ENCODE measurements around the gene INPP5D. TPM values are rescaled to one million over a fixed set of nuclear protein-coding genes. Genes with fewer than 3 reads are reported as not detected.

INPP5D gene
- total RNA-seq, 2 donors from 2014 or later: 0.66 to 3.0 TPM

DNA sequence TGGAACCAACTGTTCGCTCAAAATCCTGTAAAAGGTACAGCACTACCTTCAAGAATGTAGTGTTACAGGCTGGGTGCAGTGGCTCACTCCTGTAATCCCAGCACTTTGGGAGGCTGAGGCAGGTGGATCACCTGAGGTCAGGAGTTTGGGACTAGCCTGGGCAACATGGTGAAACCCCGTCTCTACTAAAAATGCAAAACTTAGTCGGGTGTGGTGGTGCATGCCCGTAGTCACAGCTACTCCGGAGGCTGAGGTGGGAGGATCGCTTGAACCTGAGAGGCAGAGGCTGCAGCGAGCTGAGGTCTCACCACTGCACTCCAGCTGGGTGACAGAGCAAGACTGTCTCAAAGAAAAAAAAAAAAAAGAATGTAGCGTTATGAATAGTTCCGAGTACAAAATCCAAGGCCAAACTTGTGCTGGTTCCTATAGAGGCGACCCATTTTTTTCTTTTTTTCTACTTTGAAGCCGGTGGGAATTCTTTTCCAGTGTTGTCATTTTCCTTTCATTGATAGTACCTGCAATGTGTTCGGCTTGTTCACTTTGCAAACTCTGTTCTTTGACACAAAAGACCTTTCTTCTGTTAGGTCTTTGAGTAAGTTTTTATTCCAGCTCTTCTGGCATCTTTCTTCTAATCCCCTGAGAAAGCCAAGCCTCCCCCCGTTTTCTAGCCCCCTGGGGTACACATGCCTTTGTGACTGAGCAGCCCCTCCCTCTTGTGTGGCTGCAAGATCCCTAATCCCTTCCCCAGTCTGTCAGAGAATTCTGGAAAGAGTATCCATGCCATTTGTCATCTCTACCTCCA lies 25.1 kb downstream of the INPP5D start:
- Histone ChIP-seq H3K27me3 (ENCODE audit: control insufficient read depth, insufficient read depth, low read length, poor library complexity, severe bottlenecking) (no peaks in the 10 kb centered on the region), H3K4me3 (ENCODE audit: low read length) (no peak overlapping the region), H3K9me3 (ENCODE audit: control insufficient read depth, low read length) (no peaks in the 10 kb centered on the region), H3K27ac (ENCODE audit: low read depth, low read length) (no peak overlapping the region), H3K36me3 (ENCODE audit: control insufficient read depth, insufficient read depth, low read length) (no peaks in the 10 kb centered on the region), H3K4me1 (ENCODE audit: control insufficient read depth, insufficient read depth, low read length) (peaks cover 13% of the 10 kb centered on the region), H3K9ac (ENCODE audit: extremely low read depth, low read length, poor library complexity, severe bottlenecking) (no peak overlapping the region)
- 79 to 86% methylated on average over 11 to 13 of the region's 13 CpGs for WGBS, 2 experiments (ENCODE audit: insufficient coverage in 1 of 2, insufficient read length in 1 of 2)
- Mint-ChIP-seq H3K4me3 (no peak overlapping the region), H3K27ac (no peak overlapping the region), H3K9me3 (no peaks in the 10 kb centered on the region), H3K4me1 (peaks cover 5% of the 10 kb centered on the region), H3K36me3 (ENCODE audit: low read depth) (no peaks in the 10 kb centered on the region), H3K27me3 (ENCODE audit: insufficient read depth) (no peaks in the 10 kb centered on the region)
- TF ChIP-seq, protein P1, sequence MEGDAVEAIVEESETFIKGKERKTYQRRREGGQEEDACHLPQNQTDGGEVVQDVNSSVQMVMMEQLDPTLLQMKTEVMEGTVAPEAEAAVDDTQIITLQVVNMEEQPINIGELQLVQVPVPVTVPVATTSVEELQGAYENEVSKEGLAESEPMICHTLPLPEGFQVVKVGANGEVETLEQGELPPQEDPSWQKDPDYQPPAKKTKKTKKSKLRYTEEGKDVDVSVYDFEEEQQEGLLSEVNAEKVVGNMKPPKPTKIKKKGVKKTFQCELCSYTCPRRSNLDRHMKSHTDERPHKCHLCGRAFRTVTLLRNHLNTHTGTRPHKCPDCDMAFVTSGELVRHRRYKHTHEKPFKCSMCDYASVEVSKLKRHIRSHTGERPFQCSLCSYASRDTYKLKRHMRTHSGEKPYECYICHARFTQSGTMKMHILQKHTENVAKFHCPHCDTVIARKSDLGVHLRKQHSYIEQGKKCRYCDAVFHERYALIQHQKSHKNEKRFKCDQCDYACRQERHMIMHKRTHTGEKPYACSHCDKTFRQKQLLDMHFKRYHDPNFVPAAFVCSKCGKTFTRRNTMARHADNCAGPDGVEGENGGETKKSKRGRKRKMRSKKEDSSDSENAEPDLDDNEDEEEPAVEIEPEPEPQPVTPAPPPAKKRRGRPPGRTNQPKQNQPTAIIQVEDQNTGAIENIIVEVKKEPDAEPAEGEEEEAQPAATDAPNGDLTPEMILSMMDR (conservative IDR thresholded peaks at IDR 0.05): no peak
- no peak for DNase-seq

- no peaks in the 10 kb centered on the region for H3K9me3 ChIP-seq (ENCODE audit: control insufficient read depth, low read length)
- TF ChIP-seq, protein P1 (conservative IDR thresholded peaks at IDR 0.05): no peak
- H3K4me3 ChIP-seq (ENCODE audit: low read length): no peak overlapping the region
- Mint-ChIP-seq H3K4me3 (no peak overlapping the region), H3K9me3 (no peaks in the 10 kb centered on the region), H3K27ac (no peak overlapping the region), H3K36me3 (ENCODE audit: low read depth) (no peaks in the 10 kb centered on the region), H3K4me1 (peaks cover 5% of the 10 kb centered on the region), H3K27me3 (ENCODE audit: insufficient read depth) (no peaks in the 10 kb centered on the region)
- no peak overlapping the region for H3K27ac ChIP-seq (ENCODE audit: low read depth, low read length)
- no peaks in the 10 kb centered on the region for H3K27me3 ChIP-seq (ENCODE audit: control insufficient read depth, insufficient read depth, low read length, poor library complexity, severe bottlenecking)
- no peak overlapping the region for H3K9ac ChIP-seq (ENCODE audit: extremely low read depth, low read length, poor library complexity, severe bottlenecking)
- H3K4me1 ChIP-seq (ENCODE audit: control insufficient read depth, insufficient read depth, low read length): peaks cover 13% of the 10 kb centered on the region
- H3K36me3 ChIP-seq (ENCODE audit: control insufficient read depth, insufficient read depth, low read length): no peaks in the 10 kb centered on the region
- no peak for DNase-seq
- WGBS, 2 experiments (ENCODE audit: insufficient coverage in 1 of 2, insufficient read length in 1 of 2): 83 to 100% methylated on average over 1 to 2 of the region's 2 CpGs
These were observed 25.7 kb downstream of the INPP5D start for GRCh38 chr2:233085839-233086150.

GRCh38 chr2:233087713-233088112 lies 27.6 kb downstream of the INPP5D start:
- peaks cover 5% of the 10 kb centered on the region for H3K9me3 ChIP-seq (ENCODE audit: control insufficient read depth, low read length)
- TF ChIP-seq, protein P1 (conservative IDR thresholded peaks at IDR 0.05): no peak
- no peak overlapping the region for H3K4me3 Mint-ChIP-seq
- DNase-seq: no peak
- no peaks in the 10 kb centered on the region for H3K27me3 Mint-ChIP-seq (ENCODE audit: insufficient read depth)
- no peak overlapping the region for H3K27ac ChIP-seq (ENCODE audit: low read depth, low read length)
- no peak overlapping the region for H3K9ac ChIP-seq (ENCODE audit: extremely low read depth, low read length, poor library complexity, severe bottlenecking)
- 88 to 96% methylated on average over 5 to 7 of the region's 7 CpGs for WGBS, 2 experiments (ENCODE audit: insufficient coverage in 1 of 2, insufficient read length in 1 of 2)
- H3K9me3 Mint-ChIP-seq: no peaks in the 10 kb centered on the region
- no peaks in the 10 kb centered on the region for H3K36me3 ChIP-seq (ENCODE audit: control insufficient read depth, insufficient read depth, low read length)
- peaks cover 13% of the 10 kb centered on the region for H3K4me1 ChIP-seq (ENCODE audit: control insufficient read depth, insufficient read depth, low read length)
- peaks cover 5% of the 10 kb centered on the region for H3K4me1 Mint-ChIP-seq
- H3K27ac Mint-ChIP-seq: no peak overlapping the region
- no peaks in the 10 kb centered on the region for H3K27me3 ChIP-seq (ENCODE audit: control insufficient read depth, insufficient read depth, low read length, poor library complexity, severe bottlenecking)
- H3K36me3 Mint-ChIP-seq (ENCODE audit: low read depth): no peaks in the 10 kb centered on the region
- H3K4me3 ChIP-seq (ENCODE audit: low read length): no peak overlapping the region
